OCI-LY3 (cell line): Measurements from ENCODE around the gene ZNF540.

Experiments used
- EZH2phosphoT487 ChIP-seq: fragments of 200-600 bp; shearing (Covaris generic); IDR thresholded peaks from 2 replicates; pipeline ENCODE4 v1.6.1; 2018; ENCODE audit warnings: antibody characterized with exemption, mixed run types, low read depth
- TF ChIP-seq, protein P1 (sequence below): fragments of 200-600, 300-600 bp; sonication (generic); IDR thresholded peaks from 2 replicates; pipeline ENCODE4 v1.5.1; 2014; ENCODE audit warnings: antibody characterized with exemption, low read length, low read depth

DNA sequence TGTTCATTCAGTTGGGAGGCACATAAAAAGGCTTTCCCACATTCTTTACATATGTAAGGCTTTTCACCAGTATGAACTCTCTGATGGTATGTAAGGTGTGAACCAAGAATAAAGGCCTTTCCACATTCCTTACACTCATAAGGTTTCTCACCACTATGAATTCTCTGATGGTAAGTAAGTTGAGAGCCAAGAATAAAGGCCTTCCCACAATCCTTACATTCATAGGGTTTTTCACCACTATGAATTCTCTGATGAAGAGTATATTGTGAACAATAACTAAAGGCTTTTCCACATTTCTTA lies 29.4 kb upstream of the ZNF540 start:
- TF ChIP-seq EZH2phosphoT487 = no peak
- TF ChIP-seq, protein P1, sequence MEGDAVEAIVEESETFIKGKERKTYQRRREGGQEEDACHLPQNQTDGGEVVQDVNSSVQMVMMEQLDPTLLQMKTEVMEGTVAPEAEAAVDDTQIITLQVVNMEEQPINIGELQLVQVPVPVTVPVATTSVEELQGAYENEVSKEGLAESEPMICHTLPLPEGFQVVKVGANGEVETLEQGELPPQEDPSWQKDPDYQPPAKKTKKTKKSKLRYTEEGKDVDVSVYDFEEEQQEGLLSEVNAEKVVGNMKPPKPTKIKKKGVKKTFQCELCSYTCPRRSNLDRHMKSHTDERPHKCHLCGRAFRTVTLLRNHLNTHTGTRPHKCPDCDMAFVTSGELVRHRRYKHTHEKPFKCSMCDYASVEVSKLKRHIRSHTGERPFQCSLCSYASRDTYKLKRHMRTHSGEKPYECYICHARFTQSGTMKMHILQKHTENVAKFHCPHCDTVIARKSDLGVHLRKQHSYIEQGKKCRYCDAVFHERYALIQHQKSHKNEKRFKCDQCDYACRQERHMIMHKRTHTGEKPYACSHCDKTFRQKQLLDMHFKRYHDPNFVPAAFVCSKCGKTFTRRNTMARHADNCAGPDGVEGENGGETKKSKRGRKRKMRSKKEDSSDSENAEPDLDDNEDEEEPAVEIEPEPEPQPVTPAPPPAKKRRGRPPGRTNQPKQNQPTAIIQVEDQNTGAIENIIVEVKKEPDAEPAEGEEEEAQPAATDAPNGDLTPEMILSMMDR = no peak
